Tibial nerve (tissue), 4 donors: ENCODE measurements around the gene REELD1.

ENCODE experiments used
- EP300 ChIP-seq, 2 donors: sonication (generic); formaldehyde crosslinking; IDR thresholded peaks; one replicate each; pipeline ENCODE4 v1.6.1; 2017; ENCODE audit warnings: antibody characterized with exemption in 2 of 2, mild to moderate bottlenecking in 1 of 2
- POLR2A ChIP-seq, 2 donors: fragments of 450-650 bp; IDR thresholded peaks; one replicate each; pipeline ENCODE4 v1.6.1; 2017; ENCODE audit warnings: antibody characterized with exemption in 2 of 2, mild to moderate bottlenecking in 2 of 2, moderate library complexity in 2 of 2
- TF ChIP-seq, protein P1 (sequence below), 5 experiments: fragments of 200-600 bp in 3 of 5; fragments of 450-650 bp in 2 of 5; sonication (generic) in 3 of 5; IDR thresholded peaks; one replicate each; pipeline ENCODE4 v1.5.1; 2016 to 2019; ENCODE audit warnings: antibody characterized with exemption in 5 of 5, mild to moderate bottlenecking in 3 of 5, moderate library complexity in 2 of 5

DNA sequence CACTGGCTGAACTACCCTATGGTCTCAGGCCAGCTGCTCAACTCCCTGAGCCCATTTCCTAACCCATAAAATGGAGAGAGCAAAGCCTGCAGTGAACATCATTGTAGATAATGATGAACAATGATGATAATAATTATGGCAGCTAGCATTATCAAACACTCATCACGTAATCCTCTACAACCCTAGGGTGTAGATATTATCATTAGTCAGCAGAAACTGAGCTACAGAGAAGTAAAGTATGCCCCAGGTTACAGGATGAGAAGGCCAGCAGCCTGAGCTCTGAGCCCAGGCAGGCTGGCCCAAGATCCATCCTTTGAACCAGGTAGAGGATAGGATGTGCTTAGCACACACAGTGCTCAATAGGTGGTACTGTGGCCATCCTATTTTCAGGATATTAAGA is 43.2 kb downstream of the REELD1 start:
- TF ChIP-seq EP300 (IDR thresholded peaks at IDR 0.05) (no peak), POLR2A (IDR thresholded peaks at IDR 0.05) (no peak)
- TF ChIP-seq, protein P1, sequence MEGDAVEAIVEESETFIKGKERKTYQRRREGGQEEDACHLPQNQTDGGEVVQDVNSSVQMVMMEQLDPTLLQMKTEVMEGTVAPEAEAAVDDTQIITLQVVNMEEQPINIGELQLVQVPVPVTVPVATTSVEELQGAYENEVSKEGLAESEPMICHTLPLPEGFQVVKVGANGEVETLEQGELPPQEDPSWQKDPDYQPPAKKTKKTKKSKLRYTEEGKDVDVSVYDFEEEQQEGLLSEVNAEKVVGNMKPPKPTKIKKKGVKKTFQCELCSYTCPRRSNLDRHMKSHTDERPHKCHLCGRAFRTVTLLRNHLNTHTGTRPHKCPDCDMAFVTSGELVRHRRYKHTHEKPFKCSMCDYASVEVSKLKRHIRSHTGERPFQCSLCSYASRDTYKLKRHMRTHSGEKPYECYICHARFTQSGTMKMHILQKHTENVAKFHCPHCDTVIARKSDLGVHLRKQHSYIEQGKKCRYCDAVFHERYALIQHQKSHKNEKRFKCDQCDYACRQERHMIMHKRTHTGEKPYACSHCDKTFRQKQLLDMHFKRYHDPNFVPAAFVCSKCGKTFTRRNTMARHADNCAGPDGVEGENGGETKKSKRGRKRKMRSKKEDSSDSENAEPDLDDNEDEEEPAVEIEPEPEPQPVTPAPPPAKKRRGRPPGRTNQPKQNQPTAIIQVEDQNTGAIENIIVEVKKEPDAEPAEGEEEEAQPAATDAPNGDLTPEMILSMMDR (IDR thresholded peaks at IDR 0.05): no peak
